ACHN (cell line): ENCODE results near the gene MAEA.

Source experiments
- DNase-seq: peaks from one replicate; pipeline ENCODE4 v3.0.0-alpha.2; 2015
- in situ Hi-C: cut with HindIII; loops from 2 replicates; pipeline ENCODE4 v1.10.0; 2017; ENCODE audit warnings: low sequenced_read_pairs, low pct_ligation_motif_present, low pct_unique_long_range_greater_than_20kb

MAEA gene

GRCh38 chr4:1379801-1380331 lies 90.2 kb downstream of the MAEA start:
- in situ Hi-C loops = no loop called here
- DNase-seq = no peak

GRCh38 chr4:1380368-1381151 lies 90.9 kb downstream of the MAEA start:
- no peak for DNase-seq
- in situ Hi-C loops = no loop called here

- in situ Hi-C loops = no loop called here
These were observed 91.5 kb downstream of the MAEA start for GRCh38 chr4:1381181-1381621.

GRCh38 chr4:1381944-1382541 lies 92.4 kb downstream of the MAEA start:
- in situ Hi-C loops = no loop called here
- DNase-seq = no peak

More at GRCh38 chr4:1381181-1381621, 91.5 kb downstream of the MAEA start:
- DNase-seq = no peak

- DNase-seq = no peak
- in situ Hi-C loops = no loop called here
These were observed 93.4 kb downstream of the MAEA start for GRCh38 chr4:1382776-1383727.

- in situ Hi-C loops = no loop called here
- DNase-seq = no peak
These were observed 94.3 kb downstream of the MAEA start for GRCh38 chr4:1383728-1384591.

- DNase-seq = no peak
- in situ Hi-C loops = no loop called here
These were observed 95.1 kb downstream of the MAEA start for GRCh38 chr4:1384675-1385372.

GRCh38 chr4:1385373-1386340 lies 96.0 kb downstream of the MAEA start:
- no peak for DNase-seq

More at GRCh38 chr4:1385373-1386340, 96.0 kb downstream of the MAEA start:
- in situ Hi-C loops = no loop called here
